CD8-positive, alpha-beta memory T cell (primary cell): ENCODE data around the gene WDR82. TPM values are rescaled to one million over a fixed set of nuclear protein-coding genes. Genes with fewer than 3 reads are reported as not detected.

Experiments
- CTCF ChIA-PET: fragments of 350-600 bp; sonication (Branson Sonifier 250); formaldehyde crosslinking; loops from one replicate; lab custom pipeline; 2021; ENCODE audit warnings: antibody characterized with exemption; lab: Charles Lee
- POLR2A ChIA-PET: fragments of 350-600 bp; sonication (Branson Sonifier 250); formaldehyde crosslinking; loops from one replicate; lab custom pipeline; 2021; ENCODE audit warnings: antibody characterized with exemption; lab: Charles Lee
- DNase-seq, 5 donors: peaks; one replicate each; pipeline versions ENCODE4 v3.0.0 to v3.0.0-alpha.2; 2020 to 2022; ENCODE audit warnings: mixed read lengths in 1 of 5
- H3K27ac ChIP-seq: one replicate; pipeline ENCODE4 v1.7.0; 2013; ENCODE audit warnings: low read depth, mild to moderate bottlenecking, low read length, moderate library complexity
- H3K27me3 ChIP-seq: 2 replicates; pipeline ENCODE4 v1.7.0; 2013; ENCODE audit warnings: low read length, mild to moderate bottlenecking; ENCODE audit not compliant: insufficient read depth, poor library complexity, severe bottlenecking
- H3K36me3 ChIP-seq: 2 replicates; pipeline ENCODE4 v1.7.0; 2013; ENCODE audit warnings: mild to moderate bottlenecking, low read length, moderate library complexity; ENCODE audit not compliant: insufficient read depth
- H3K4me1 ChIP-seq: 2 replicates; pipeline ENCODE4 v1.7.0; 2013; ENCODE audit warnings: mild to moderate bottlenecking, low read length, moderate library complexity; ENCODE audit not compliant: insufficient read depth
- H3K4me3 ChIP-seq: 2 replicates; pipeline ENCODE4 v1.7.0; 2013; ENCODE audit warnings: mild to moderate bottlenecking, low read length
- H3K9me3 ChIP-seq: 2 replicates; pipeline ENCODE4 v1.7.0; 2013; ENCODE audit warnings: mild to moderate bottlenecking, low read length
- H3K27ac Mint-ChIP-seq, 8 donors: one replicate each; pipeline ENCODE4 v1.8.0; 2020 to 2021; ENCODE audit warnings: mixed read lengths in 8 of 8, mild to moderate bottlenecking in 6 of 8, inconsistent platforms in 3 of 8, moderate library complexity in 3 of 8
- H3K27me3 Mint-ChIP-seq, 2 donors: one replicate each; pipeline ENCODE4 v1.8.0; 2020 to 2021; ENCODE audit warnings: mixed read lengths in 2 of 2, mild to moderate bottlenecking in 1 of 2, moderate library complexity in 1 of 2
- H3K36me3 Mint-ChIP-seq, 3 donors: one replicate each; pipeline ENCODE4 v1.8.0; 2020 to 2021; ENCODE audit warnings: mixed read lengths in 3 of 3, inconsistent platforms in 1 of 3, mild to moderate bottlenecking in 1 of 3
- H3K4me1 Mint-ChIP-seq, 3 donors: one replicate each; pipeline ENCODE4 v1.8.0; 2020 to 2021; ENCODE audit warnings: mixed read lengths in 3 of 3, inconsistent platforms in 1 of 3, mild to moderate bottlenecking in 1 of 3
- H3K4me3 Mint-ChIP-seq, 7 donors: one replicate each; pipeline ENCODE4 v1.8.0; 2020 to 2021; ENCODE audit warnings: mixed read lengths in 7 of 7, mild to moderate bottlenecking in 6 of 7, moderate library complexity in 4 of 7, inconsistent platforms in 2 of 7
- H3K9me3 Mint-ChIP-seq, 5 donors: one replicate each; pipeline ENCODE4 v1.8.0; 2020 to 2022; ENCODE audit warnings: mixed read lengths in 5 of 5, mild to moderate bottlenecking in 3 of 5, moderate library complexity in 2 of 5, inconsistent platforms in 1 of 5
- polyA plus RNA-seq: library from polyadenylated mRNA; unstranded; fragments of 300-500 nt; fragmentation: Illumina TruSeq; gene quantifications from one replicate; pipeline ENCODE4 v1.2.3, GENCODE V29; 2021
- total RNA-seq, 2 experiments: library from RNA; stranded (reverse); gene quantifications; one replicate each; pipeline ENCODE4 v1.2.3, GENCODE V29; 2021

WDR82 gene
- total and polyA plus RNA-seq, 3 experiments from 2014 or later: 133 to 140 (median 133) TPM

DNA sequence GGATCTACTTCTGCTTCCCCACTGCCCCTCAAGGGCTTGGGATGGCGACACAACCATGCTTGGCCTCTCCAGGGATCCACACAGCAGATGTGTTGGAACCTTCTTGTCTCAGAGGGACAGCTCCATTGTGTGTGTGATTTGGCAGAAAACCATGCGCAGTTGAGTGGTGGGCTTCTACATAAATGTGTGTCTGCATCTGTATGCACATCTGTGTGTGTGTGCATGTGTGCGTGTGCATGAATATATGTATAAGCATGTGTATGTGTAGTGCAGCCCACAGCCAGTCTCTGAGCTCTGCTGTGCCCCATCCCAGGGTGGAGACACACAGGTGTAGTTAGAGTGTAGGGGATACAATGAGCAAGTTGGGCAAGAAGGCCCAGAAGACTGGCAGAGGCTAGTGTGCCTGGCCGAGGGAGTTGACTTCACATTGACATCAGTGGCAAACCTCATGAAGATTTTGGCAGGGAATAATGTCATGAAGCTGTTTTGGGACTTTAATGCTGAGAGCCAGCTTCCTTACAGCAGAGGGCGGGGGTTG is 17.3 kb upstream of the WDR82 start:
- peaks cover 6% of the 10 kb centered on the region for H3K4me1 ChIP-seq
- ChIA-PET CTCF (interaction anchor here (1.5 to 1.6 kb wide), 2 partner anchors 40 to 43 kb away, joined by 3 to 7 read pairs; no protein-coding TSS in a partner anchor), POLR2A (interaction anchor here (1.0 kb wide), 1 partner anchor 48 kb away, joined by 3 read pairs; no protein-coding TSS in a partner anchor)
- no peaks in the 10 kb centered on the region for H3K27me3 Mint-ChIP-seq
- H3K4me3 ChIP-seq: no peak overlapping the region
- H3K27me3 ChIP-seq: no peaks in the 10 kb centered on the region
- no peaks in the 10 kb centered on the region for H3K9me3 Mint-ChIP-seq
- peak overlapping the region in 1 of 8 donors; percentile 15 for H3K27ac Mint-ChIP-seq
- no peaks in the 10 kb centered on the region for H3K9me3 ChIP-seq
- H3K36me3 ChIP-seq: peaks cover 21% of the 10 kb centered on the region
- H3K36me3 Mint-ChIP-seq: peaks cover 0 to 51% (median 4%) of the 10 kb centered on the region in 3 donors
- no peak overlapping the region for H3K4me3 Mint-ChIP-seq
- DNase-seq: no peak
- H3K4me1 Mint-ChIP-seq: peaks cover 8 to 21% (median 9%) of the 10 kb centered on the region in 3 donors
- no peak overlapping the region for H3K27ac ChIP-seq

DNA sequence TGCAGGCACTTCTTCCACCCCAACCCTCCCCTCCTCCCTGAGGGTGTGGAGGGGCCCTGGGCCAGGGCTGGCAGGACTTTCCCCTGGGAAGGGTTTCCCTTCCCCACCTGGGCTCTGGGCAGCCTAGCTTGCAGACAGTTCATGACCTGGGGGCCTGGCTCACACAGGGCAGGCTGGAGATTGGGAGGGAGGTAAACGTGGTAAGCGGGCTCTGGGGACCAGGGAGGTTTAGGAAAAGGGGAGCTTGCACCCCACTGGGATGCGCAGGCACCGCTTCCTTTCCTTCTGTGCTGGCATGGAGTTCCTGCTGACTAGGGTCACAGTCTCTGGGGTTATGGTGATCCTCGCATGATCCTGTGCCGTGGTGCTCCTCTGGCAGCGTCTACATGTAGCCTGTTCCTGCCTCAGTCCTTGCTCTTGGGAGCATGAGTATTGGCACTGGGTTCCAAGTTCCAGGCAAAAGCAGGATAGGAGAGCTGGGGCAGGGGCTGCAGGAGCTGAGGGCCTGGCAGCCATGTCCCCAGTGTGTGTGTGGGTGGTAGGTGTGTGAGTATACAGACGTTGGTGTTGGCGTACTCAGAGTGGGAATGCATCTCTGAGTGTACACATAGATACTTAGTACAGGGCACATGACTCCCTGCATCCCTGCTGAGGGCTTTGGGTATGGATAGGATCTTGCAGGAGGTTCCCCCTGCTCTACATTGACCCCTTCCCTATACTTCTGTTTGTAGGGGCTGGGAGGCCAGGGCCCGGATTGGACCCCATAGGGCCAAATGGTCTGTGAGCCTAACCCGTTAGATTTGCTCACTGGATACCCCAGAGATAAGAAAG is 16.1 kb upstream of the WDR82 start:
- peaks cover 10% of the 10 kb centered on the region for H3K4me1 ChIP-seq
- DNase-seq: no peak
- no peaks in the 10 kb centered on the region for H3K27me3 ChIP-seq
- H3K27ac ChIP-seq: no peak overlapping the region
- ChIA-PET CTCF (interaction anchor here (1.6 to 5.3 kb wide), 2 partner anchors 44 to 152 kb away, joined by 3 to 35 read pairs; no protein-coding TSS in a partner anchor), POLR2A (no interaction called here)
- H3K9me3 ChIP-seq: no peaks in the 10 kb centered on the region
- Mint-ChIP-seq H3K4me1 (peaks cover 10 to 29% (median 13%) of the 10 kb centered on the region in 3 donors), H3K9me3 (no peaks in the 10 kb centered on the region), H3K4me3 (no peak overlapping the region), H3K27me3 (no peaks in the 10 kb centered on the region), H3K36me3 (peaks cover 0 to 53% (median 4%) of the 10 kb centered on the region in 3 donors), H3K27ac (peak overlapping the region in 1 of 8 donors; percentile 12)
- H3K4me3 ChIP-seq: no peak overlapping the region
- H3K36me3 ChIP-seq: peaks cover 22% of the 10 kb centered on the region

DNA sequence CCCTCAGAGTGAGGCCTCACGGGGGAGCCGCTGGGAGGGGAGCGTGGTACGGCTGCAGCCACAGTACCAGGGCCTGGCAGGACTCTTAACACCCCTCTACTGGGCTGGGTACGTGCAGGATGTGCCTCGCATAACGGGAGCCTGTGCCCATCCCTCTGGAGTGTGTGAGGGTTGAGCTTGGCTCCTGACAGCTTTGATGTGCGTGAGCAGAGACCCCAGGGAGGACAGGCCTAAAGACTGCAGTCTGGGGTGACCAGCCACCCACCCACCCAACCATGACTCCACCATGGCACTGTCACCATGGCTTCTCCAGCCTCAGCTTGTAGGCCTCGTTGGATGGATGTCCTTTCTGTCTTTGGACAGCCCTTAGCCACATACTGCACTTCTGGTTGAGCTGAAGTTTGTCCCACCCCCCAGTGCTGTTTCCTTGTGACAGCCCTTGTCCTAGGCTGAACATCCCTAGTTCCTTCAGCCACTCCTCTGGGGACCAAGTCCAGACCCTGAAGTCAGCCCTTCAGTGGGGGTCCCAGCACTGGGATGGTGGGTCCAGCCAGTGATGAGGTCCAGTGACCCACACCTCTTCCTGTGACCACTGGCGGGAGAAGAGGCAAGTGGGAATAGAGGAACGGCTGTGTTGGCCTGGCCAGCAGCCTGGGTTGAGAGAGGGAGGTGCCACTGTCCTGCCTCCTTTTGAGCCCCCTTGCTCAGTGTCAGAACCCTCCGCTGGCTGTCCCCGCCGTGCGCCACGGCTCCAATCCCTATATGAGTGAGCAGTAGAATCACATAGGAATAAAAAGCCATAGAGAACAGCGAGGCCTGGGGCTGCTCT is 15.3 kb upstream of the WDR82 start:
- Histone ChIP-seq H3K4me3 (no peak overlapping the region), H3K27ac (no peak overlapping the region), H3K27me3 (no peaks in the 10 kb centered on the region), H3K9me3 (no peaks in the 10 kb centered on the region), H3K4me1 (peaks cover 18% of the 10 kb centered on the region), H3K36me3 (peaks cover 22% of the 10 kb centered on the region)
- no peak overlapping the region for H3K4me3 Mint-ChIP-seq
- peaks cover 0 to 53% (median 4%) of the 10 kb centered on the region in 3 donors for H3K36me3 Mint-ChIP-seq
- no peaks in the 10 kb centered on the region for H3K27me3 Mint-ChIP-seq
- no peak for DNase-seq
- ChIA-PET POLR2A (no interaction called here), CTCF (interaction anchor here (1.6 to 5.3 kb wide), 2 partner anchors 45 to 153 kb away, joined by 3 to 35 read pairs; no protein-coding TSS in a partner anchor)
- peaks cover 17 to 32% (median 21%) of the 10 kb centered on the region in 3 donors for H3K4me1 Mint-ChIP-seq
- H3K9me3 Mint-ChIP-seq: no peaks in the 10 kb centered on the region
- H3K27ac Mint-ChIP-seq: peak overlapping the region in 1 of 8 donors; percentile 12

DNA sequence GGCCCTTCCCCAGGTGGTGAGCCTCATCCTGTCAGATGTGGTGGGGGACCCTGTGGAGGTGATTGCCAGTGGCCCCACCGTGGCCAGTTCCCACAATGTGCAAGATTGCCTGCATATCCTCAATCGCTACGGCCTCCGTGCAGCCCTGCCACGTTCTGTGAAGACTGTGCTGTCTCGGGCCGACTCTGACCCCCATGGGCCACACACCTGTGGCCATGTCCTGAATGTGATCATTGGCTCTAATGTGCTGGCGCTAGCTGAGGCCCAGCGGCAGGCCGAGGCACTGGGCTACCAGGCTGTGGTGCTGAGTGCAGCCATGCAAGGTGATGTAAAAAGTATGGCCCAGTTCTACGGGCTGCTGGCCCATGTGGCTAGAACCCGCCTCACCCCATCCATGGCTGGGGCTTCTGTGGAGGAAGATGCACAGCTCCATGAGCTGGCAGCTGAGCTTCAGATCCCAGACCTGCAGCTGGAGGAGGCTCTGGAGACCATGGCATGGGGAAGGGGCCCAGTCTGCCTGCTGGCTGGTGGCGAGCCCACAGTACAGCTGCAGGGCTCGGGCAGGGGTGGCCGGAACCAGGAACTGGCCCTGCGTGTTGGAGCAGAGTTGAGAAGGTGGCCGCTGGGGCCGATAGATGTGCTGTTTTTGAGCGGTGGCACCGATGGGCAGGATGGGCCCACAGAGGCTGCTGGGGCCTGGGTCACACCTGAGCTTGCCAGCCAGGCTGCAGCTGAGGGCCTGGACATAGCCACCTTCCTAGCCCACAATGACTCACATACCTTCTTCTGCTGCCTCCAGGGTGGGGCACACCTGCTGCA is 14.0 kb upstream of the WDR82 start:
- Histone ChIP-seq H3K9me3 (no peaks in the 10 kb centered on the region), H3K4me3 (no peak overlapping the region), H3K4me1 (peaks cover 22% of the 10 kb centered on the region), H3K27ac (no peak overlapping the region), H3K27me3 (no peaks in the 10 kb centered on the region), H3K36me3 (peaks cover 22% of the 10 kb centered on the region)
- Mint-ChIP-seq H3K4me1 (peaks cover 26 to 41% (median 29%) of the 10 kb centered on the region in 3 donors), H3K36me3 (peaks cover 0 to 59% (median 4%) of the 10 kb centered on the region in 3 donors), H3K27me3 (no peaks in the 10 kb centered on the region), H3K9me3 (no peaks in the 10 kb centered on the region), H3K27ac (peak overlapping the region in 1 of 8 donors; percentile 36), H3K4me3 (no peak overlapping the region)
- ChIA-PET CTCF (interaction anchor here (1.0 to 5.7 kb wide), 5 partner anchors 13 to 71 kb away, joined by 4 to 35 read pairs (median 30); partner anchors contain the start of gene TWF2), POLR2A (no interaction called here)
- no peak for DNase-seq

DNA sequence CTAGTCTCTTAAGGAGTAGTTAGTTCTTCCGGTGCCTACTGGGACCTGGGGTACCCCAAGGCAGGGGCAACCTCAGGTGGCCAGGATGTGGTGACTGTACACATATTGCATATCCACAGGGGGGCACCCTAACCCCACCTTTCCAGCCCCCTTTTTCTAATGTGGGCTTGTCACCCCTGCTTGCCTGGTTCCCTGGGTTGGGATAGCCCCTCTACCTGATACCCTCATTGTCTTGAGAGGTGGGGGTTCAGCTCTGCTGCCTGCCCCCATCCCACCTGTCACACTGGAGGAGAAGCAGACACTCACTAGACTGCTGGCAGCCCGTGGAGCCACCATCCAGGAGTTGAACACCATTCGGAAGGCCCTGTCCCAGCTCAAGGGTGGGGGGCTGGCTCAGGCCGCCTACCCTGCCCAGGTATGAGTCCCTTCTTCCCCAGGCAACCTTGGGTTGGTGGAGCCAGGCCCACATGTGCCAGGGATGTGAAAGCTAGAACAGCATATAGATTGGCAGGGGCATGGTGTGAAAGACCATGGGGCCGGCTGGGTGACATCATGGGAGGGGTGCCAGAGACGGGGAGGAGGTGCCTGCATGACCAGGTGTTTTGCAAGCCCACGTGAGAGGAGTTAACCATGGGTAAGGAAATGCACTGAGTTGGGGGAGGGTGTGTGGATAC is 13.2 kb upstream of the WDR82 start:
- peaks cover 22% of the 10 kb centered on the region for H3K36me3 ChIP-seq
- no peaks in the 10 kb centered on the region for H3K9me3 ChIP-seq
- peak in 4 of 5 donors; percentile 17 to 72 (median 48) for DNase-seq
- CTCF ChIA-PET: interaction anchor here (1.0 to 5.7 kb wide), 6 partner anchors 9 to 70 kb away, joined by 4 to 35 read pairs (median 17); partner anchors contain the start of gene TWF2
- H3K9me3 Mint-ChIP-seq: no peaks in the 10 kb centered on the region
- peaks cover 0 to 3% of the 10 kb centered on the region in 2 donors for H3K27me3 Mint-ChIP-seq
- H3K4me1 ChIP-seq: peaks cover 28% of the 10 kb centered on the region
- peak overlapping the region in 4 of 8 donors; percentile 27 to 89 (median 46) for H3K27ac Mint-ChIP-seq
- no peak overlapping the region for H3K27ac ChIP-seq
- H3K4me3 Mint-ChIP-seq: peak overlapping the region in 4 of 7 donors; percentile 30 to 78 (median 60)
- peaks cover 0 to 63% (median 7%) of the 10 kb centered on the region in 3 donors for H3K36me3 Mint-ChIP-seq
- H3K4me3 ChIP-seq: no peak overlapping the region
- POLR2A ChIA-PET: no interaction called here
- peaks cover 31 to 46% (median 35%) of the 10 kb centered on the region in 3 donors for H3K4me1 Mint-ChIP-seq
- no peaks in the 10 kb centered on the region for H3K27me3 ChIP-seq

DNA sequence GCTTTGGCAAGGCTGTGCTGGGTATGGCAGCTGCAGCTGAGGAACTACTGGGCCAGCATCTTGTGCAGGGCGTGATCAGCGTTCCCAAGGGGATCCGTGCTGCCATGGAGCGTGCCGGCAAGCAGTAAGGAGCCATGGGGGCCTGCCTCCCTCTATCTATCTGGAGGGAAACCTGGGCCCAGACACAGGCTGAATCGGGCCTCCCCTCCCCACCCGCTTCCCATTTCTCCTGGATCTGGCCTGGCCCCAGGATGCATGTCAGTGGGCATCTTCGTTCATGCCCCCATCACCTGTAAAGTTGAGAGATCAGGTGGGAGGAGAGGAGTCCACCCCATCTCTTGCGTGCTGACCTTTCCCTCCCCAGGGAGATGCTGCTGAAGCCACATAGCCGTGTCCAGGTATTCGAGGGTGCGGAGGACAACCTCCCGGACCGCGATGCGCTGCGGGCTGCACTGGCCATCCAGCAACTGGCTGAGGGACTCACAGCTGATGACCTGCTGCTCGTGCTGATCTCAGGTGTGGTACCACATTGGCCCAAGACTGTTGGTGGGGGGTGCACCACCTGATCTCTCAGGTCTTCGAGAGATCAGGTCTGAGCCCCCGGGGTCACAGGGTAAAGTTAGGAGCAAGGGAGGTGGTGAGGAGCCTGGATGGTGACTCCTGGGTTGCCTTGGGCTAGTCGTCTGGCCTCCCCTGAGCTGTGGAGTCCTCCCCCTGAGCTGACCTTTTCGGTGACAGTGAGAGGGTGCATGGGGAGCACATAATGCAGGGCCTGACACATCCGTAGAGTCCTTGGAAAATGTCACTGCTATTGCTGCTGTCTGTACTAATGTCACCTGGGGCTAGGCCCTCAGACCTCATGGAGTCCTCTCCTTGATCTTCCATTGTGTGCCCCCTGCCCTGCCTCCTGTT is 12.4 kb upstream of the WDR82 start:
- Mint-ChIP-seq H3K27ac (peak overlapping the region in 4 of 8 donors; percentile 27 to 89 (median 46)), H3K4me3 (peak overlapping the region in 5 of 7 donors; percentile 15 to 78 (median 55)), H3K36me3 (peaks cover 0 to 59% (median 8%) of the 10 kb centered on the region in 3 donors), H3K27me3 (peaks cover 0 to 3% of the 10 kb centered on the region in 2 donors), H3K4me1 (peaks cover 34 to 48% (median 36%) of the 10 kb centered on the region in 3 donors), H3K9me3 (no peaks in the 10 kb centered on the region)
- no peak for DNase-seq
- peaks cover 22% of the 10 kb centered on the region for H3K36me3 ChIP-seq
- no peak overlapping the region for H3K27ac ChIP-seq
- H3K9me3 ChIP-seq: no peaks in the 10 kb centered on the region
- H3K27me3 ChIP-seq: no peaks in the 10 kb centered on the region
- ChIA-PET POLR2A (no interaction called here), CTCF (interaction anchor here (0.8 to 5.7 kb wide), 9 partner anchors 9 to 70 kb away, joined by 3 to 35 read pairs (median 4); partner anchors contain the start of genes TWF2 and WDR82)
- H3K4me3 ChIP-seq: no peak overlapping the region
- peaks cover 31% of the 10 kb centered on the region for H3K4me1 ChIP-seq
